H1 (cell line): ENCODE data around the gene CAPNS1. TPM values are rescaled to one million over a fixed set of nuclear protein-coding genes. Genes with fewer than 3 reads are reported as not detected.
A peak's percentile ranks its signal among the peaks of the same experiment; 100 is the strongest.

Experiments used
- CTCF ChIA-PET: fragments of 300-600 bp; sonication (Branson Sonifier 250); formaldehyde crosslinking; loops from one replicate; lab custom pipeline; 2021; ENCODE audit not compliant: partially characterized antibody; lab: Charles Lee
- POLR2A ChIA-PET: fragments of 300-600 bp; sonication (Branson Sonifier 250); formaldehyde crosslinking; loops from one replicate; lab custom pipeline; 2021; ENCODE audit warnings: inconsistent platforms; ENCODE audit not compliant: partially characterized antibody; lab: Charles Lee
- DNase-seq, 2 experiments: peaks; one replicate each; pipeline versions ENCODE4 v3.0.0 to v3.0.0-alpha.2; 2010 to 2022; ENCODE audit warnings: low spot score in 2 of 2, low read depth in 1 of 2, mixed read lengths in 1 of 2
- FAIRE-seq: peaks from 2 replicates; lab custom pipeline; 2011; peaks lifted over from hg19 to GRCh38; lab: Jason Lieb, UNC
- H2AFZ ChIP-seq: 2 replicates; pipeline ENCODE4 v1.8.1; 2012; ENCODE audit warnings: low read length, inconsistent platforms
- H2AK5ac ChIP-seq: 2 replicates; pipeline ENCODE4 v1.6.1; 2013; ENCODE audit warnings: low read depth, low read length
- H2BK120ac ChIP-seq: replicated peaks from 2 replicates; pipeline ENCODE3; 2013; ENCODE audit warnings: low read depth, low read length, inconsistent platforms
- H2BK12ac ChIP-seq: 2 replicates; pipeline ENCODE4 v1.6.1; 2013; ENCODE audit warnings: low read depth, low read length
- H2BK15ac ChIP-seq: 2 replicates; pipeline ENCODE4 v1.6.1; 2013; ENCODE audit warnings: low read length
- H2BK20ac ChIP-seq: 2 replicates; pipeline ENCODE4 v1.6.1; 2013; ENCODE audit warnings: low read length
- H2BK5ac ChIP-seq: 2 replicates; pipeline ENCODE4 v1.6.1; 2013; ENCODE audit warnings: low read depth, low read length
- H3K14ac ChIP-seq: 2 replicates; pipeline ENCODE4 v1.6.1; 2013; ENCODE audit warnings: inconsistent platforms; ENCODE audit not compliant: insufficient read length
- H3K18ac ChIP-seq: 2 replicates; pipeline ENCODE4 v1.6.1; 2013; ENCODE audit warnings: low read length; ENCODE audit errors: extremely low read depth
- H3K23ac ChIP-seq: 2 replicates; pipeline ENCODE4 v1.6.1; 2013; ENCODE audit warnings: inconsistent platforms; ENCODE audit not compliant: insufficient read length
- H3K23me2 ChIP-seq: 2 replicates; pipeline ENCODE4 v1.6.1; 2013; ENCODE audit warnings: low read depth, low read length
- H3K27ac ChIP-seq: 2 replicates; pipeline ENCODE4 v1.6.1; 2011; ENCODE audit warnings: low read depth, low read length, inconsistent platforms
- H3K27me3 ChIP-seq, 4 experiments: replicated peaks in 1 of 4; 1 replicate in 1 of 4; 2 replicates in 3 of 4; pipeline versions ENCODE4 v1.6.1 to v1.8.1; 2011 to 2013; ENCODE audit warnings: low read length in 3 of 4, mild to moderate bottlenecking in 3 of 4, inconsistent platforms in 2 of 4, mixed read lengths in 2 of 4, moderate library complexity in 1 of 4; ENCODE audit not compliant: control insufficient read depth in 3 of 4, insufficient read depth in 3 of 4; ENCODE audit errors: extremely low read depth in 1 of 4
- H3K36me3 ChIP-seq, 4 experiments: 2 replicates each; pipeline versions ENCODE4 v1.6.1 to v1.8.1; 2011 to 2013; ENCODE audit warnings: mild to moderate bottlenecking in 4 of 4, low read length in 3 of 4, moderate library complexity in 2 of 4, control low read depth in 1 of 4, inconsistent platforms in 1 of 4; ENCODE audit not compliant: insufficient read depth in 4 of 4, control insufficient read depth in 2 of 4
- H3K4ac ChIP-seq: replicated peaks from 2 replicates; pipeline ENCODE3; 2013; ENCODE audit warnings: low read length, low read depth, mixed read lengths, inconsistent platforms; ENCODE audit not compliant: insufficient read length
- H3K4me1 ChIP-seq, 4 experiments: replicated peaks in 1 of 4; 1 replicate in 1 of 4; 2 replicates in 3 of 4; pipeline versions ENCODE4 v1.6.1 to v1.8.1; 2011 to 2013; ENCODE audit warnings: low read length in 3 of 4, inconsistent platforms in 2 of 4, mixed read lengths in 1 of 4; ENCODE audit not compliant: insufficient read depth in 4 of 4, control insufficient read depth in 3 of 4
- H3K4me2 ChIP-seq, 2 experiments: 2 replicates each; pipeline versions ENCODE4 v1.6.1 to v1.8.1; 2011 to 2013; ENCODE audit warnings: low read depth in 2 of 2, low read length in 2 of 2, control low read depth in 1 of 2, inconsistent platforms in 1 of 2, mild to moderate bottlenecking in 1 of 2; ENCODE audit not compliant: insufficient read depth in 1 of 2
- H3K4me3 ChIP-seq, 4 experiments: fragments of 200-600, 300-600 bp in 1 of 4; sonication (generic), shearing (Covaris generic), sonication (Bioruptor Twin) in 1 of 4; 2 replicates each; pipeline versions ENCODE4 v1.5.1 to v1.8.1; 2011 to 2016; ENCODE audit warnings: low read length in 4 of 4, low read depth in 3 of 4, control low read depth in 2 of 4, inconsistent platforms in 2 of 4, mild to moderate bottlenecking in 2 of 4, mixed read lengths in 1 of 4, moderate library complexity in 1 of 4; ENCODE audit not compliant: insufficient read depth in 2 of 4; ENCODE audit errors: extremely low read depth in 1 of 4
- H3K56ac ChIP-seq: replicated peaks from 2 replicates; pipeline ENCODE3; 2013; ENCODE audit warnings: low read depth, mild to moderate bottlenecking, mixed read lengths, low read length, inconsistent platforms; ENCODE audit not compliant: insufficient read length
- H3K79me1 ChIP-seq: 2 replicates; pipeline ENCODE4 v1.6.1; 2013; ENCODE audit warnings: low read depth, low read length, control low read depth
- H3K79me2 ChIP-seq, 2 experiments: 2 replicates each; pipeline versions ENCODE4 v1.6.1 to v1.8.1; 2012 to 2013; ENCODE audit warnings: low read length in 2 of 2, mild to moderate bottlenecking in 2 of 2, inconsistent platforms in 1 of 2; ENCODE audit not compliant: insufficient read depth in 2 of 2, control insufficient read depth in 1 of 2
- H3K9ac ChIP-seq, 4 experiments: replicated peaks in 1 of 4; 1 replicate in 1 of 4; 2 replicates in 3 of 4; pipeline versions ENCODE4 v1.6.1 to v1.8.1; 2011 to 2013; ENCODE audit warnings: low read depth in 3 of 4, low read length in 3 of 4, control low read depth in 2 of 4, mild to moderate bottlenecking in 2 of 4, moderate library complexity in 2 of 4, inconsistent platforms in 1 of 4; ENCODE audit errors: extremely low read depth in 1 of 4
- H3K9me3 ChIP-seq, 2 experiments: 2 replicates each; pipeline versions ENCODE4 v1.6.1 to v1.8.1; 2012 to 2013; ENCODE audit warnings: mild to moderate bottlenecking in 2 of 2, moderate library complexity in 2 of 2, control low read depth in 1 of 2, inconsistent platforms in 1 of 2, low read depth in 1 of 2, low read length in 1 of 2, mixed read lengths in 1 of 2; ENCODE audit not compliant: insufficient read depth in 2 of 2
- H4K20me1 ChIP-seq, 2 experiments: replicated peaks in 1 of 2; 2 replicates each; pipeline versions ENCODE3 to v1.8.1; 2011 to 2013; ENCODE audit warnings: inconsistent platforms in 2 of 2, low read length in 2 of 2, mild to moderate bottlenecking in 1 of 2; ENCODE audit not compliant: insufficient read depth in 2 of 2, control insufficient read depth in 1 of 2
- H4K5ac ChIP-seq: 2 replicates; pipeline ENCODE4 v1.6.1; 2013; ENCODE audit warnings: low read length, low read depth, mixed read lengths, inconsistent platforms; ENCODE audit not compliant: insufficient read length
- H4K8ac ChIP-seq: 2 replicates; pipeline ENCODE4 v1.8.0; 2013; ENCODE audit warnings: mild to moderate bottlenecking, moderate library complexity, low read length, inconsistent platforms; ENCODE audit not compliant: insufficient read depth; ENCODE audit errors: extremely low read depth
- H4K91ac ChIP-seq: replicated peaks from 2 replicates; pipeline ENCODE3; 2013; ENCODE audit warnings: low read length, mixed read lengths, inconsistent platforms; ENCODE audit not compliant: insufficient read length
- ASH2L ChIP-seq: fragments of 200-600, 300-600 bp; sonication (generic); IDR thresholded peaks from one replicate; pipeline ENCODE4 v1.7.1; 2017; ENCODE audit warnings: low read length
- SP1 ChIP-seq: IDR thresholded peaks from 2 replicates; pipeline ENCODE4 v1.6.1; 2011; ENCODE audit warnings: low read depth, low read length
- WGBS, 2 experiments: shearing (Covaris generic) in 1 of 2; methylation state at CpG; one replicate each; pipeline versions ENCODE4 v1.1.6 to v1.1.7; 2013 to 2015; ENCODE audit warnings: low lambda C conversion rate in 2 of 2, mixed read lengths in 2 of 2, inconsistent platforms in 1 of 2, low coverage in 1 of 2, missing lambda C conversion rate in 1 of 2; ENCODE audit not compliant: insufficient replicate concordance in 2 of 2, insufficient coverage in 1 of 2, insufficient read length in 1 of 2; ENCODE audit errors: extremely low coverage in 1 of 2, missing lambda C conversion rate in 1 of 2; 5-methylcytosine and 5-hydroxymethylcytosine counted together
- polyA plus RNA-seq, 7 experiments: library from polyadenylated mRNA; depleted of rRNA in 3 of 7; stranded (reverse) in 5 of 7; unstranded in 2 of 7; fragments of >200 nt in 5 of 7; fragments of 200-250 nt in 2 of 7; gene quantifications; 1 replicate in 5 of 7; 2 replicates in 1 of 7; 4 replicates in 1 of 7; pipeline versions ENCODE4 v1.2.1 to v1.2.3, GENCODE V29; 2011 to 2013; ENCODE audit warnings: missing spikeins in 2 of 7, mixed read lengths in 2 of 7
- total RNA-seq: library from RNA; stranded (reverse); fragmentation: NEBNext Ultra II Directional; extraction: Animal tissue kit (Norgen Biotek cat#: 25700); gene quantifications from 2 replicates; pipeline ENCODE4 v1.2.1, GENCODE V29; 2021

CAPNS1 gene
- total and polyA plus RNA-seq, 2 of the 8 experiments (the other 6 are each of a cell fraction or from before 2014, with no cell fraction given), result 382 to 438 TPM

- Histone ChIP-seq H2BK15ac (peak overlapping the region; percentile 63; the same call in 1 of the 2 replicates), H3K4me1 (no peaks in the 10 kb centered on the region), H2AK5ac (no peak overlapping the region), H2AFZ (0 out of 2 replicates have a peak overlapping the region, but pooled peaks have one; percentile 12), H3K23ac (no peak overlapping the region), H3K18ac (no peak overlapping the region), H4K91ac (no peak overlapping the region), H3K14ac (no peak overlapping the region), H3K27ac (peak overlapping the region; percentile 40; the same call in 1 of the 2 replicates), H3K27me3 (no peaks in the 10 kb centered on the region), H3K4me3 (peak overlapping the region; percentile 24 to 72 (median 54)), H3K9me3 (no peaks in the 10 kb centered on the region), H3K23me2 (no peaks in the 10 kb centered on the region; the same call in 1 of the 2 replicates), H2BK5ac (peak overlapping the region; percentile 82), H4K8ac (peak overlapping the region; percentile 72; the same call in 1 of the 2 replicates), H3K9ac (peak overlapping the region in 3 of 4 experiments; percentile 31 to 65 (median 57); a peak in 5 of 7 replicates), H3K79me1 (no peaks in the 10 kb centered on the region), H2BK12ac (no peak overlapping the region), H4K20me1 (no peaks in the 10 kb centered on the region), H4K5ac (no peak overlapping the region), H3K36me3 (peaks cover 4 to 11% (median 8%) of the 10 kb centered on the region in 4 experiments; a peak in 5 of 8 replicates), H3K56ac (no peak overlapping the region), H2BK20ac (no peak overlapping the region), H2BK120ac (no peak overlapping the region), H3K4ac (no peak overlapping the region), H3K4me2 (peak overlapping the region; percentile 36 to 76)
- DNase-seq, result no peak
- FAIRE-seq, result no peak
- WGBS, 2 experiments, result 8% methylated on average over 10 of the region's 10 CpGs; no CpG with 5 or more reads in 1 of the 2 experiments
- CTCF ChIA-PET, result interaction anchor here (0.6 to 9.1 kb wide), 24 partner anchors 9 to 1127 kb away, joined by 3 to 157 read pairs (median 4); partner anchors contain the start of genes CAPNS1, POLR2I, TBCB and ZNF146
- TF ChIP-seq SP1, result no peak
- peak; percentile 41 for TF ChIP-seq ASH2L
- TF ChIP-seq, all 59 proteins: peak for 1
- POLR2A ChIA-PET, result interaction anchor here (0.5 to 5.0 kb wide), 19 partner anchors 8 to 1778 kb away, joined by 3 to 45 read pairs (median 4); partner anchors contain the start of genes CAPNS1, OVOL3, POLR2I and TBCB
- no peaks in the 10 kb centered on the region for H3K79me2 ChIP-seq
Measured at GRCh38 chr19:36128392-36128736, 11.5 kb upstream of the CAPNS1 start.
